DMS79 treated with DMSO at 0.1 percent for 48 hours (cell line): Measurements from ENCODE around the gene B3GALT5.

ENCODE experiments used
- DNase-seq: peaks from one replicate; lab custom pipeline; 2025; lab: John Stamatoyannopoulos, UW

B3GALT5 gene

DNA sequence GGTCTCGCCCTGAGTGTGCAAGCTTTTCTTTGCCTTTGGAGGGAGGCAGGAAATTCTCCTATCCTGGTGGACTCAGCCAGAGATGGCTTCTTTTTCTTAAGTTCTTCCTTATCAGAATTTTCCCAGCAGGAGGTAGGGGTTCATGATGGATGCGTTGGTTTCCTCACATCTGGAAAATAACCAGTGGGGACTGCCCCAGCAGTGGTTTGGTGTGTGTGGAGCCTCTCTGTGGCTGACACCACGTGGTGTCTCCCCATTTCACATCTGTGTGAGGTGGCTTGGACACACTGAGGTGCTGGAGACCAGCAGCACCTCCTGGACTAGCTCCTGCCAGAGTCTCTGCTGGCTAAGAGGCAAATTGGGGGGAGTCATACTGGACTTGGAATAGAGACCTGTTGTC lies 32.6 kb downstream of the B3GALT5 start:
- no peak for DNase-seq

DNA sequence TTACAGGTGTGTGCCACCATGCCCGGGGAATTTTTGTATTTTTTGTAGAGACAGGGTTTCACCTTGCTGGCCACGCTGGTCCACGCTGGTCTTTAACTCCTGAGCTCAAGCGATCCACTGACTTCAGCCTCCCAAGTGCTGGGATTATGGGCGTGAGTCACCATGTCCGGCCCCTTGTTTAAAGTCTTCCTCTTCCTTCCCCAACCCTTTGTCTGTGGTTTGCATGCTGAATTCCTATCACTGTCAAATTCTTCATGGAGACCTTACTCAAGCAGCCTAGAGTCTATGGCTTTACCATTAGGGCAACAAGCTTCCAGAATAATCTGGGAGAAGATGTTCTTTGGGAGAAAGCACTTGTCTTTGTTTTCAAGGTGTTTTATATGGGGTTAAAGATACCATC lies 34.7 kb downstream of the B3GALT5 start:
- DNase-seq: no peak

DNA sequence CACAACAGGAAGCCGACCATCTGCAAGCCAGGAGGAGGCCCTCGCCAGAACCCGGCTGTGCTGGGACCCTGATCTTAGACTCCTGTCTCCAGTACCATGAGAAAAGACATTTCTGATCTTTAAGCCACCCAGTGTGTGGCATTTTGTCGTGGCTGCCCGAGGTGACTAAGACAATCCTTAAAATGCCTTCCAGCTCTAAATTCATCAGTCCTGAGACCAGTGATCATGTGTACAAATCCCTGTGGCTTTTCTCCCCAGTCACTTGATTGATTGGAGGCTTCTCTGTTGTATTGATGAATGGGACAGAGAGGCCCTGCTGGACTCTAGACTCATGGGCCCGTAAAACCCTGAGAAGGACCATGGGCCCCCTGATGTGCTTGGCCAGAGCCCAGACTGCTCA lies 36.1 kb downstream of the B3GALT5 start:
- DNase-seq: no peak

DNA sequence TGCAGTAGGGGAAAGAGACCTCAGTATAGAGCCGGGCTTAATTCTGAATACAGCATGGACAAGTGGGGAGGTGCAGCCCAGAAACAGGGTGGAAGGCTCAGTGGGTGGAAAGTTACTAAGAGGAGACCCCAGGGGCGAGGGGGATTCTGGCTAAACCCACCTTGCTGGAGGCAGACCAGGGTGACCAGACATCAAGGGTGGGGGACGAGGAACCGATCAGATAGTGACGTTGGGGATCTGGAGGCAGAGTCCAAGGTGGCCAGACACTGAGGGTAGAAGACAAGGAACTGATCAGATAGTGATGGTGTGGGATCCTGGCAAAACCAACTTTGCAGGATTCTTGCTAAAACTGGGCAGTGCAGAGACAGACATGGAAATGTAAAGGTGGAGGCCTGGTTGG lies 36.8 kb downstream of the B3GALT5 start:
- DNase-seq: no peak

DNA sequence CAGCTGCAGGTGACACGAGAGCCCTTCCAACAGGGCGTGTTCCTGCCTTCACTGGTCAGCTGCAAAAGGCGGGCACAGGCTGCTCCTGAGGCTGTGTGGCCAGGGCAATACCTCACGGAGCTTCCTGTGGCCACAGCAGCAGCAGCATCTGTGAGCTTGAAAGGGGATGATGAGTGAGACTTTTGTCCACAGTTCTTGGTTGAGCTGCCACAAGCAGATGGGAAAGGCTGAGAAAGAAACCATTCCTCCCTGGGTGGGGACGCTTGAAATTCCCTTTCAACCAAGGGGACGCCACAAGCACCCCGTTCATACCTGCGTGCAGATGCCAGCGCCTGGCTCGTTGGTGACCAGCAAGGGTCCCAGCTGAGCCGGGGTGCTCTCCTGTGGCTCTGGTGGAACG lies 37.6 kb downstream of the B3GALT5 start:
- no peak for DNase-seq

DNA sequence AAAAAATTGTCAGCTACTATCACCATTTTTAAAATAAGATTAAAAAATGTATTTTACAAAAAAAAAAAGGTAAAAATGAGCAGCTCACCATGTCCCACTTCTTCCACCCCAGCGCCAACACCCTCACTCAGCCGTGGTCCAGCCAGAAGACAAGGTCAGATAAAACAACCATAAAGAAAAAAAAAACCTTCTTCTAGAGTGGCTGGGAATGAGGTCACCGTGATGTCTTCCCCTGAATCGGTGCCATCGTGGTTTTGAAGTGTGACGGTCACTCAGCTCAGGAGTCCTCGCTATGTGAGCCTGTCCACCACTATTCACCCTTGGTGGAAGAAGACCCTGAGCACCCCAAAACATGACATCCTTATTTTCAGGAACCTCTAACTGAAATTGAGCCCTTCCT lies 38.1 kb downstream of the B3GALT5 start:
- no peak for DNase-seq

DNA sequence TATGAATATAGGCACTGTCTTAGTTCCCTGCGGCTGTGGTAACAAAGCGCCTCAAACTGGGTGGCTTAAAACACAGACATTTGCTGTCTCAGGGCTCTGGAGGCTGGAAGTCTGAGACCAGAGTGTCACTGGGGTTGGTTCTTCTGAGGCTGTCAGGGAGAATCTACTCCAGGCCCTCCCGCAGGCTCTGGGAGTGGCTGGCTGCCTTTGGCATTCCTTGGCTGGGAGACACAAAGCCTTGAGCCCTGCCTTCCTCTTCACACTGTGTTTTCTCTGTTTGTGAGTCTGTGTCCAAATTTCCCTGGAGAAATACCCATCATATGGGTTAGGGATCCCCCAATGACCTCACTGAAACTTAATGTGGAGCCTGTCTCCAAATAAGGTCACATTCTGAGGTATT lies 38.5 kb downstream of the B3GALT5 start:
- no peak for DNase-seq

DNA sequence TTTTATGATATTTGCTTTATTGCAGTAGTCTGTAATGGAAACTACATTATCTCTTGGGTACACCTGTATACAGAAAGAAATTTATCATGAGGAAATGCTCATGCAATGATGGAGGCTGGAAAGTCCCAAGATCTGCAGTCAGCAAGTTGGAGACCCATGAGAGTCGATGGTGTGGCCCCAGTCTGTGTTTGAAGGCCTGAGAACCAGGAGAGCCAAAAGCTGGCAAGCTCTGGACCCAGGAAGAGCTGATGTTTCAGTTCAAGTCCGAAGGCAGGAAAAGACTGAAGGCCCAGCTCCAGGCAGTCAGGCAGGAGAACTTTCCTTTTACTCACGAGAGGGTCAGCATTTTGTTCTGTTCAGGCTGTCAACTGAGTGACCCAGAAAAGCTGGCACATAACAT lies 42.2 kb downstream of the B3GALT5 start:
- DNase-seq: no peak

DNA sequence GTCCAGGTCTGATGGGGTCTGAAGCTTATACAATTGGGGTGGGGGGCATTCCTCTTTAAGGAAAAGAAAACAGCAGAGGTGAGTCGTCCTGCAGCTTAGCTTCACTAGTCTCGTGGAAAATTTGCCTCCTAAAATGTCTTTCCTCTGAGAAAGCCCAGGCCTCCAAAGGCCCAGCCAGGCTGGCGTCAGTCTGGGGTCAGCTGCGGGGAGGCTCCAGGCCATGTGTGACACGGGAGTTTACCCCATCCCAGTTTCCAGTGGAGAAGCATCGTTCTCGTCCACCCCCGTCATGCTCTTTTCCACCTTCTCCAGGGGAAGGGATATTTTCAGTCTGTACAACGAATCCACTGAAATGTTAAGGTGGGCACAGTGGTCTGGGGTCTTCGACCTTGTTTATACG lies 42.8 kb downstream of the B3GALT5 start:
- no peak for DNase-seq

DNA sequence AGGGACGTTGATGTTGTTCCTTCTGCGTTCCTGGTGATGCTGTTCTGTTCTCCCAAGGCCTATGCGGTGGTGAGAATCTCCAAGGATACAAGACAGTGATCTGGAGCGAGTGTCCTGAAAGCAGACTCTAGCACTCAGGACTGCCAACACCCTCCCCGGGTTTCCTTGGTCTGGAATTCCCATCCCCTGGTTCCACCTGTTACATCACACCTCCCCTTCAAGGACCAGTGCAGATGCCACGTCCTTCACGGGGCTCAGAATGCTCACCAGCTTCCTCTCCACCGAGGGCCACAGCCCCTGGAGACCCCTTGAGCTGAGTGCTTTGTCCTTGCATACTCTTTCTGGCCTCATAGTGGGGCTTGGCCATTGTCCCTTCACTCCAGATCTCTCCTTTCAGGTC lies 43.5 kb downstream of the B3GALT5 start:
- DNase-seq: no peak

DNA sequence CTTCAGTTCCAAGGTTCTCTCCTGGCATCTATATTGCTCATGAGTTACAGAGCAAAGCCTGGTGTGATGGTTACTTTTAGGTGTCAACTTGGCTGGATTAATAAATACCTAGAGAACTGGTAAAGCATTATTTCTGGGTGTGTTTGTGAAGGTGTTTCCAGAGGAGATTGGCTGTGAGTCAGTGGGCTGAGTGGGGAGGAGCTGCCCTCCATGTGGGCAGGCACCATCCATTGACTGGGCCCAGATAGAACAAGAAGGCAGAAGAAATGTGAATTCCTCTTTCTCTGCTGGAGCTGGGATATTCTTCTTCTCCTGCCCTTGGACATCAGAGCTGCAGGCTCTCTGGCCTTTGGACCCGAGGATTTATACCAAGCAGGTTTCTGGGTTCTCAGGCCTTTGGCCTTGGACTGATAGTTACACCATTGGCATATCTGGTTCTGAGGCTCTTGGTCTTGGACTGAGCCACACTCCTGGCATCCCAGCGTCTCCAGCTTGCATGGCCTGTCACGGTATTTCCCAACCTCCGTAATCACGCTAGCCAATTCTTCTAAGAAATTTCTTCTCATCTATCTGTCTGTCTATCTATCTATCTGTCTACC lies 44.5 kb downstream of the B3GALT5 start:
- DNase-seq: no peak

DNA sequence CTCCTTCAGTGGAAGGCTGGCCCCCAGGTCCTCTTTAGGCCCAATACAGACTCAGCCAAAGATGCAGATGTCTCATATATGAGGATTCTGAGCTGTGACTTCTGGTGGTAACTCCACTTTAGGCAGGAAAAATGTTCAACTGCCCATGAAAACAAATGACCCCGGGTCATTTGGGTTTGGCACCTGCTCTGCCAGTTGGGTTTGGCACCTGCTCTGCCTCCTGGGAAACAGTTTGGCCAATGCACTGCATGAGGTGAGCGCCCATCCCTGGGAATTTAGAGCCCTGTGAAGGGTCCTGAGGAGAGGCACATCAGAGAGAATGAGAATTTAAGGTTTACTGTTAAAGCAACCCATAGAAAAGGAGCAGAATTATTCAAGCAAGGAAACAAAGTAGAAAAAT lies 45.3 kb downstream of the B3GALT5 start:
- DNase-seq: no peak

DNA sequence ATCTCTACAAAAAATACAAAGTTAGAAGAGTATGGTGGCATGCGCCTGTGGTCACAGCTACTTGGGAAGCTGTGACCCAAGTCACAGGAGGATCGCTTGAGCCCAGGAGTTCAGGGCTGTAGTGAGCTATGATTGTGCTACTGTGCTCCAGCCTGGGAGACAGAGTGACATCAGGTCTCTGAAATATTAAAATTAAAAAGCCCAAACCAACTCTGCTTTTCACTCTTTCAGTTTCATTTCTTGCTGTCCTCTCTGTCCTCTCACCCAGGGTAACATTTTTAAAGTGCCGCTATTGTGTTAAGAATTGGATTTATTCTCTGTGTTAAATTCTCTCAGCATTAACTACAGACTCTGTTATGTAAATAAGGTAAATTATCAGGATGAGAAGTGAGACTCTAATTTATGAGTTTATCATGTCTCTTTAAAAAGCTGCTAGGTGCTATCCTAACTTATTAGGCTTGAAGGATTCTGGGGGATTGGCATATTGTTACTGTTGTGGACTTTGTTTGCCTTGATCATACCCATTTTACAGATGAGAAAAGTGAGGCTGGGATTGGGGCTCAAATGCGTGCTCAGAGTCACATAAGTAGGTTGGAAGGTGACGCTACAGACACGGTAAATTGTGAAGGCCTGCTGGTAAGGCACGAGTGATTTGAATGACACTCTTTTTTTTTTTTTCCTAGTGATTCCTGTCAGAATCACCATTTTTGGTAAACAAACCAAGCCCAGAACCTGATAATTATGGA lies 46.5 kb downstream of the B3GALT5 start:
- no peak for DNase-seq

DNA sequence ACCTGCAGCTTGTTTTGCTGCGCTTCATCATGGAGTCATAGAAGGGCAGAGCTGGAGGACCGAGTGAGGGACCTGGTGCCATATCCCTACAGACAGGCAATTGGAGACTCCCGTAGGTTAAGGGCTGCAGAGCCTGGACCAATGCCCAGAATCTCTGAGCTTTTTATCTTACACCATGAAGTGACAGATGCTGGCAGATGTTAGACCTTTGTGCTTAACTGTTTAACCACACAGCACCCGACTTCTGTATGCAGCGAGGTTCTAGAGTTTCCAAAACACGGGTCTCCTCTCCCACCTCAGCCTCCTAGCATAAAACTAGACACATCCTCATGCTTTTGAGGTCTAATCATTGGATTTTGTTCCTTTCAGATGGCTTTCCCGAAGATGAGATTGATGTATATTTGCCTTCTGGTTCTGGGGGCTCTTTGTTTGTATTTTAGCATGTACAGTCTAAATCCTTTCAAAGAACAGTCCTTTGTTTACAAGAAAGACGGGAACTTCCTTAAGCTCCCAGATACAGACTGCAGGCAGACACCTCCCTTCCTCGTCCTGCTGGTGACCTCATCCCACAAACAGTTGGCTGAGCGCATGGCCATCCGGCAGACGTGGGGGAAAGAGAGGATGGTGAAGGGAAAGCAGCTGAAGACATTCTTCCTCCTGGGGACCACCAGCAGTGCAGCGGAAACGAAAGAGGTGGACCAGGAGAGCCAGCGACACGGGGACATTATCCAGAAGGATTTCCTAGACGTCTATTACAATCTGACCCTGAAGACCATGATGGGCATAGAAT lies 47.6 kb downstream of the B3GALT5 start:
- peak; percentile 83 for DNase-seq

DNA sequence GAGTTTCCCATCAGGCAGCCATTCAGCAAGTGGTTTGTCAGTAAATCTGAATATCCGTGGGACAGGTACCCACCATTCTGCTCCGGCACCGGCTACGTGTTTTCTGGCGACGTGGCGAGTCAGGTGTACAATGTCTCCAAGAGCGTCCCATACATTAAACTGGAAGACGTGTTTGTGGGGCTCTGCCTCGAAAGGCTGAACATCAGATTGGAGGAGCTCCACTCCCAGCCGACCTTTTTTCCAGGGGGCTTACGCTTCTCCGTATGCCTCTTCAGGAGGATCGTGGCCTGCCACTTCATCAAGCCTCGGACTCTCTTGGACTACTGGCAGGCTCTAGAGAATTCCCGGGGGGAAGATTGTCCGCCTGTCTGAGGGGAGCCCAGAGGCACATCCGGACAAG lies 48.4 kb downstream of the B3GALT5 start:
- no peak for DNase-seq

DNA sequence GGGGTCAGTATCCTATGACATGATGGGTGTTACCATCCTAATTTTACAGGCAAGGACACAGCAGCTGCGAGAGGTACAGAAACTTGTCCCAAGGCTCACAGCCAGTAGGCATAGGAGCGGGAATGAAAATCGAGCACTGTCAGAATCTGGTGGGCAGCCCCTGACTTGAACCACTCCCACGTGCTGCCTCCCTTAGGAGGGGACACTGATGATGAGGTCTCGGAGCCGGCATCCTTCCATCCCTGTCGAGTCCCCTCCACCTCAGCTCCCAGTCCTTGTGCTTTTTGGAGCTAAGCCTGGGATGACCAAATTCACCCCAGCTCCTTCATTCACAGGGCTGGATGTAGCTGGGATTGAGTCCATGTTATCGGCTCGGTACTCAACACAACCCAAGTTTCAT lies 49.0 kb downstream of the B3GALT5 start:
- DNase-seq: no peak

DNA sequence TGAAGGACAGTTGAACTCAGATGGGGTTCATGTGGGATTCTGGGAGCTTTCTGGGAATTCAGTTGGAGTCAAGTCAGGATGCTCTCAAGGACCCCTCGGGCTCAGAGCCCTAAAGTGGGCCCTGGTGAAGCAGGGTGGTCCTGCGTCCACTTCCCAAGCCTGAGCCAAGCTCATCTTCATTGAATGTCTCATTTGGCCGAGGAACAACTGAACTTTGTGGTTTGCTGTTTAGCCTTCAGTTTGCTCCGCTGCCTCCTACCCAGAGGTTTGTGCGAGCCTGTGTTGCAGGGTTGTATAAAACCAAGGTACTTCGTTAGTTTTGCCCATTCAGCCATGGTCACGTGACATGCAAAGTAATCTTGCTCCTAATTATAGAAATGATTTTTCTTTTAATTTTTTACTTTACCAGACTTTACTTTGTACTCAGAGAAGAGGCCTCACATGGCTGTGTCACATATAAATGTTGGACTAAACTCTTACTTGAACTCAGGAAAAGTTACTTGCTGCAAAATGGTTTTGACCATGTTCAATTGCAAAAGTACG lies 49.7 kb downstream of the B3GALT5 start:
- DNase-seq: no peak

DNA sequence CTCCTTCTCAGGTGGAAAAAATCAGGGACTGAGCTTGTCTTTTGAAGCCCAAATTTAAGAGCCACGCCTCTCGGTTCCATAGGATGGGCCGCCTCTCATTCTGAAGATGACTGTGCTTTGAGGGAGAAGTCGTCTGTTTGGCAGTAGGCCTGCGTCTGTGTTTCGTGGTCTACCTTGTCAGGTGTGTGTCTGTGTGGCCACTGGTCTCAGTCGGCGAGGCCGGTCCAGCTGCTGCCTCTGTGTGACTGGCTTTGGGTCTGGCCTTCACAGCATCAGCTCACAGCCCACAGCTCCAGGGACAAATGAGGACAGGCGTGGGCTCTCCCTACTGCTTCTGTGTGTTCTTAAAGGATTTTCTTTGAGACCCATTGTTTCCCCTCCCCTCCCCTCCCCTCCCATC lies 50.3 kb downstream of the B3GALT5 start:
- no peak for DNase-seq

DNA sequence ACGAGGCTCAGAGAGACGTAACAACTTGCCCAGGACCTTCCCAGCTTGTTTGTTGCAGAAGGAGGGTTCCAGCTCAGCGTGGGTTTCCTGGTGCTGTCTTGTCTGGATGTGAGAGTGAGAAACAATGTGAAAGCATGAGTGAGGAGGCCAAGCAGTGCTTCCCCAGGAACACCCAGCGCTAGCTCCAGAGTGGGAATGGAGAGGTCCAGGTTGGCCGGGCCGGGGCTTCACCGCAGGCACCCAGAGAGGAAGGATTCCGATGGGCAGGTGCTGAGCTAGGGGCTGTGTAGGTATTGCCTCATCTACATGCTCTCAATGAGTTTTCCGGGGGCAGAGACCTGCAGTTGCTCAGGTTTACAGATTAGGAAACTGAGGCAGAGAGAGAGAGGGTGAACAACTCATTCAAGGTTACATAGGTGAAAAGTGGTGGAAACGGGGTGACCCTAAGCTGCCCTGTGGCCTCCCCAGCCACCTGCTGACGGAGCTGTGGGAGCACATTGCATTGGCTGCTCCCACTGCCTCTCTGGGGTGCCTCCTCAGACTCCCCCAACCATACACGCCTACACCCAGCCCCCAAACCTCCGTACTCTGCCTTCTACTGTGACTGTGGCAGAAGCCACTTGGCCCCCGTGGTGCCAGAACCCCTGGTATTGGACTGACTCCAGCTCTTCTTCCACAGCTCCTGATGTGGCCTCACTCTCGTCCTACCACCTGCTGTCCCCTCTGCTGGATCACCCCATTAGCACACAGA lies 51.2 kb downstream of the B3GALT5 start:
- no peak for DNase-seq

DNA sequence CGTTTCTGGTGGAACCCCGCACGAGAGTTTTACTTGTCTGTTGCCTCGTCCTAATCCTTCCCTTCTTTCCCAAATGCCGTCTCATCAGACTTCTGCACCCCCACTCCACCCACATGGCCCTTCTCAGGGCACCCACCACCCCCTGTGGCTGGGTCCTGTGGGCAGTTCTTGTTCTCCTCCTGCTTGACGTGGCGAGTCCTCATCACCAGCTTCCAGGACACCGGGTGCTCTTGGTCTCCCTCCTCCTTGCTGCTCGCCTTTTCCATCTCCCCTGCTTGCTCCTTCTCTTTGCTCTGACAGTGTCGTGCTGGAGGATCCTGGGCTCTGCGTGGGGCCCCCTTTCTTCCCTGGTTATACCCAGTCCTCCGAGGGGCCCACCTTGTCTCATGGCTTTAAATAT lies 51.8 kb downstream of the B3GALT5 start:
- DNase-seq: no peak

DNA sequence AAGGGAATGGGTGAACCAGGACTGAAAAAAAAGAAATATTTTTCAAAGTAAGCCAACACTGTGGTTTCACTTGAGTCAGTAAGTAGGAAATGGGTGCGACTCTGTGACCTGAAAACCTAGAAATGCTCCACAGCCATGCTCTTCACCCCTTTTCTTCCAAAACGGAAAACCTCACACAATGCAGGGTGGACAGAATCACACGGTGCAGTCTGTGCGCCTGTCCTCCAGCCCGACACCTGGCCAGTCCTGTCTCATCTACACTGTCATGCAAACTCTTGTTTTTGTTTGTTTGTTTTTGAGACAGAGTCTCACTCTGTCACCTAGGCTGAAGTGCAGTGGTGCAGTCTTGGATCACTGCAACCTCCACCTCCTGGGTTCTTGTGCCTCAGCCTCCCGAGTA lies 53.3 kb downstream of the B3GALT5 start:
- DNase-seq: no peak

DNA sequence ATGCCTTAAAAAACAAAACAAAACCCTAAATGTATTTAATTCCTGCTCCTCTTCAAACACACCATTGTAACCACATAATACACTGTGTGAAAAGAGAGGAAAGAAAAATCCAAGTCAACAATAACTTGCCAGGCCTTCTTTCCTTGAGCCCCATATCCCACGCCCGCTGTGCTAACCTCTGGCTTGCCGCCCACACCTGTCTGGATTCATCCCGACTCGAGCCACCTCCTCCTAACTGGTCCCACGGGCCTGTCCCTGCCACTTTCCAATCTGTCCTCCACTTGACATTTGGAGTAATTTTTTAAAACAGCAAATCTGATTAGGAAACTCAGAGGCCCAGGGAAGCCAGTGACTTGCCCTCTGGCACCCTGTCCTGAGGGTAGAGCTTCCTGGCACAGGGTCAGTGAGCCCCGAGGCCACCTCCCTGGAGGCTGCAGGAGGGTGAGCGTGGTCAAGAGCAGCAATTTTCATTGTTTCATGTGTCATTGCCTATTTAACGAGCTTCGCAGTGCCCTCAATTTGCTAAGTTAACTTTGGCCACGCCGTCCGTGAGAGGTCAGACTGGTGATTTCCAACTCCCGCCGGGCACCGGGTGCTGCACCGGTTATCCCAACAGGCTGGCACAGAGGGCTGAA lies 54.1 kb downstream of the B3GALT5 start:
- no peak for DNase-seq
